MCF 10A (cell line): Measurements from ENCODE around the gene TRAT1. TPM values are rescaled to one million over a fixed set of nuclear protein-coding genes. Genes with fewer than 3 reads are reported as not detected.
A peak's percentile ranks its signal among the peaks of the same experiment; 100 is the strongest.
"Not testable (repeated sequence)": the region's sequence is repeated elsewhere in the genome, so short reads cannot be mapped to it uniquely, and the experiment has no call there.

Experiments
- BruUV-seq: library from RNA; stranded (reverse); fragments of 400-500 nt; replicated peaks from 2 replicates; lab custom pipeline; 2021; lab: Mats Ljungman, UMichigan
- CTCF ChIA-PET: fragments of 300-600 bp; sonication (Branson Sonifier 250); formaldehyde crosslinking; extraction: SDS; loops from one replicate; lab custom pipeline; 2021; ENCODE audit warnings: antibody characterized with exemption, inconsistent platforms; lab: Yijun Ruan, JAX
- POLR2A ChIA-PET: fragments of 300-600, 350-650 bp; sonication (Branson Sonifier 250); formaldehyde crosslinking; extraction: SDS; loops from one replicate; lab custom pipeline; 2020; ENCODE audit warnings: antibody characterized with exemption, inconsistent platforms; lab: Yijun Ruan, JAX
- DNase-seq: peaks from one replicate; pipeline ENCODE4 v3.0.0-alpha.2; 2018; ENCODE audit not compliant: unreplicated experiment
- H3K27ac Mint-ChIP-seq: one replicate; pipeline ENCODE4 v1.8.0; 2022; ENCODE audit warnings: mild to moderate bottlenecking, low read depth, mixed read lengths; ENCODE audit not compliant: unreplicated experiment
- H3K27me3 Mint-ChIP-seq: one replicate; pipeline ENCODE4 v1.8.0; 2022; ENCODE audit warnings: mixed read lengths; ENCODE audit not compliant: insufficient read depth, unreplicated experiment
- H3K36me3 Mint-ChIP-seq: one replicate; pipeline ENCODE4 v1.8.0; 2022; ENCODE audit warnings: mild to moderate bottlenecking, moderate library complexity, mixed read lengths; ENCODE audit not compliant: insufficient read depth, unreplicated experiment
- H3K4me1 Mint-ChIP-seq: one replicate; pipeline ENCODE4 v1.8.0; 2022; ENCODE audit warnings: mixed read lengths; ENCODE audit not compliant: insufficient read depth, unreplicated experiment
- H3K4me3 Mint-ChIP-seq: one replicate; pipeline ENCODE4 v1.8.0; 2022; ENCODE audit warnings: mild to moderate bottlenecking, moderate library complexity, mixed read lengths; ENCODE audit not compliant: unreplicated experiment
- H3K9me3 Mint-ChIP-seq: one replicate; pipeline ENCODE4 v1.8.0; 2022; ENCODE audit warnings: mixed read lengths; ENCODE audit not compliant: unreplicated experiment
- intact Hi-C: fragments of 100-400 bp; cut with micrococcal nuclease; formaldehyde crosslinking; loops from 2 replicates; pipeline ENCODE4 v1.14.1; 2022
- total RNA-seq: library from RNA; stranded (reverse); gene quantifications from 2 replicates; pipeline ENCODE4 v1.2.3, GENCODE V29; 2022
- TF ChIP-seq, protein P1 (sequence below): fragments of 200-600 bp; IDR thresholded peaks from one replicate; pipeline ENCODE4 v1.8.0; 2022; ENCODE audit warnings: antibody characterized with exemption, mild to moderate bottlenecking; ENCODE audit not compliant: unreplicated experiment

The TRAT1 gene
- total RNA-seq, 1 experiment from 2014 or later, result not detected

GRCh38 chr3:108818404-108818803 lies 4.2 kb upstream of the TRAT1 start:
- intact Hi-C loops, result loop anchor here (1.0 kb wide), 1 partner anchor 156 kb away; no protein-coding TSS in a partner anchor
- CTCF ChIA-PET, result interaction anchor here (0.6 to 1.3 kb wide), 2 partner anchors 11 to 662 kb away, joined by 3 to 4 read pairs; no protein-coding TSS in a partner anchor
- no peaks in the 10 kb centered on the region for H3K27me3 Mint-ChIP-seq
- TF ChIP-seq, protein P1, sequence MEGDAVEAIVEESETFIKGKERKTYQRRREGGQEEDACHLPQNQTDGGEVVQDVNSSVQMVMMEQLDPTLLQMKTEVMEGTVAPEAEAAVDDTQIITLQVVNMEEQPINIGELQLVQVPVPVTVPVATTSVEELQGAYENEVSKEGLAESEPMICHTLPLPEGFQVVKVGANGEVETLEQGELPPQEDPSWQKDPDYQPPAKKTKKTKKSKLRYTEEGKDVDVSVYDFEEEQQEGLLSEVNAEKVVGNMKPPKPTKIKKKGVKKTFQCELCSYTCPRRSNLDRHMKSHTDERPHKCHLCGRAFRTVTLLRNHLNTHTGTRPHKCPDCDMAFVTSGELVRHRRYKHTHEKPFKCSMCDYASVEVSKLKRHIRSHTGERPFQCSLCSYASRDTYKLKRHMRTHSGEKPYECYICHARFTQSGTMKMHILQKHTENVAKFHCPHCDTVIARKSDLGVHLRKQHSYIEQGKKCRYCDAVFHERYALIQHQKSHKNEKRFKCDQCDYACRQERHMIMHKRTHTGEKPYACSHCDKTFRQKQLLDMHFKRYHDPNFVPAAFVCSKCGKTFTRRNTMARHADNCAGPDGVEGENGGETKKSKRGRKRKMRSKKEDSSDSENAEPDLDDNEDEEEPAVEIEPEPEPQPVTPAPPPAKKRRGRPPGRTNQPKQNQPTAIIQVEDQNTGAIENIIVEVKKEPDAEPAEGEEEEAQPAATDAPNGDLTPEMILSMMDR, result no peak
- no peak overlapping the region for H3K4me3 Mint-ChIP-seq
- H3K36me3 Mint-ChIP-seq, result no peaks in the 10 kb centered on the region
- peak; percentile 59 for DNase-seq
- H3K27ac Mint-ChIP-seq, result no peak overlapping the region
- no peaks in the 10 kb centered on the region for H3K9me3 Mint-ChIP-seq
- POLR2A ChIA-PET, result no interaction called here
- H3K4me1 Mint-ChIP-seq, result peaks cover 15% of the 10 kb centered on the region
- BruUV-seq, result no TSS peak

DNA sequence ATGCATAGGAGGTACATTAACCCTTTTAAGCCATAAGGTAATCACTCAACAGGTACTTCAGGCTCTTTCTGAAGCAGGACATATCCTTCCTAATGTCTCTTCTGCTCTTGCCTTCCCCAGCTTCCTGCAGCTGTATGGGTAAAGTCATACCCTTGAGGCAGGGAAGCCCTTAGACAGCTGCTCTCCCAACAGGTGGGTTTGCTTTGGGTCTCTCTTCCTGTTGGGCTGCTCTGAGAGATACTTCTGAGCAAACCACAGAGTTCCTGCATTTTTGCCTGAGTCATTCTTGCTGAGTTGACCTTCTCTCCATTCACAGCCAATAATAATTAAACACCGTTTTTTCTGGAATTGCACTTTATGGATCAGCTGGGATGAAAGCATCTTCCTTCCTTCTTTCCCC lies 2.0 kb upstream of the TRAT1 start:
- BruUV-seq, result no TSS peak
- peaks cover 15% of the 10 kb centered on the region for H3K4me1 Mint-ChIP-seq
- H3K27me3 Mint-ChIP-seq, result no peaks in the 10 kb centered on the region
- intact Hi-C loops, result no loop called here
- POLR2A ChIA-PET, result no interaction called here
- no peaks in the 10 kb centered on the region for H3K9me3 Mint-ChIP-seq
- no peak overlapping the region for H3K27ac Mint-ChIP-seq
- no peaks in the 10 kb centered on the region for H3K36me3 Mint-ChIP-seq
- no peak for DNase-seq
- CTCF ChIA-PET, result interaction anchor here (0.6 to 1.0 kb wide), 2 partner anchors 26 to 157 kb away, joined by 4 read pairs; no protein-coding TSS in a partner anchor
- TF ChIP-seq, protein P1, result no peak
- no peak overlapping the region for H3K4me3 Mint-ChIP-seq

GRCh38 chr3:108823227-108823626 lies 641 bp downstream of the TRAT1 start:
- ChIA-PET POLR2A (no interaction called here), CTCF (no interaction called here)
- peaks cover 15% of the 10 kb centered on the region for H3K4me1 Mint-ChIP-seq
- intact Hi-C loops, result no loop called here
- H3K36me3 Mint-ChIP-seq, result no peaks in the 10 kb centered on the region
- DNase-seq, result no peak
- H3K27me3 Mint-ChIP-seq, result no peaks in the 10 kb centered on the region
- H3K27ac Mint-ChIP-seq, result no peak overlapping the region
- TF ChIP-seq, protein P1, result no peak
- H3K4me3 Mint-ChIP-seq, result no peak overlapping the region
- BruUV-seq, result no TSS peak
- no peaks in the 10 kb centered on the region for H3K9me3 Mint-ChIP-seq

GRCh38 chr3:108823803-108824202 lies 1.2 kb downstream of the TRAT1 start:
- H3K4me3 Mint-ChIP-seq, H3K9me3 Mint-ChIP-seq, BruUV-seq, H3K36me3 Mint-ChIP-seq, intact Hi-C loops, H3K27me3 Mint-ChIP-seq, DNase-seq, CTCF ChIA-PET, H3K27ac Mint-ChIP-seq, POLR2A ChIA-PET: not testable (repeated sequence)
- H3K4me1 Mint-ChIP-seq, result peaks cover 10% of the 10 kb centered on the region
